NOMO-1 treated with DMSO at 0.1 percent for 48 hours (cell line): ENCODE data around the gene ACOT6.
A peak's percentile ranks its signal among the peaks of the same experiment; 100 is the strongest.
"Not testable (repeated sequence)": the region's sequence is repeated elsewhere in the genome, so short reads cannot be mapped to it uniquely, and the experiment has no call there.

Source experiments
- DNase-seq: peaks from one replicate; lab custom pipeline; 2025; ENCODE audit not compliant: unreplicated experiment; lab: John Stamatoyannopoulos, UW

The ACOT6 gene, protein sequence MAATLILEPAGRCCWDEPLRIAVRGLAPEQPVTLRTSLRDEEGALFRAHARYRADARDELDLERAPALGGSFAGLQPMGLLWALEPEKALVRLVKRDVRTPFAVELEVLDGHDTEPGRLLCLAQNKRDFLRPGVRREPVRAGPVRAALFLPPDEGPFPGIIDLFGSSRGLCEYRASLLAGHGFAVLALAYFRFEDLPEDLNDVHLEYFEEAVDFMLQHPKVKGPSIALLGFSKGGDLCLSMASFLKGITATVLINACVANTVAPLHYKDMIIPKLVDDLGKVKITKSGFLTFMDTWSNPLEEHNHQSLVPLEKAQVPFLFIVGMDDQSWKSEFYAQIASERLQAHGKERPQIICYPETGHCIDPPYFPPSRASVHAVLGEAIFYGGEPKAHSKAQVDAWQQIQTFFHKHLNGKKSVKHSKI

DNA sequence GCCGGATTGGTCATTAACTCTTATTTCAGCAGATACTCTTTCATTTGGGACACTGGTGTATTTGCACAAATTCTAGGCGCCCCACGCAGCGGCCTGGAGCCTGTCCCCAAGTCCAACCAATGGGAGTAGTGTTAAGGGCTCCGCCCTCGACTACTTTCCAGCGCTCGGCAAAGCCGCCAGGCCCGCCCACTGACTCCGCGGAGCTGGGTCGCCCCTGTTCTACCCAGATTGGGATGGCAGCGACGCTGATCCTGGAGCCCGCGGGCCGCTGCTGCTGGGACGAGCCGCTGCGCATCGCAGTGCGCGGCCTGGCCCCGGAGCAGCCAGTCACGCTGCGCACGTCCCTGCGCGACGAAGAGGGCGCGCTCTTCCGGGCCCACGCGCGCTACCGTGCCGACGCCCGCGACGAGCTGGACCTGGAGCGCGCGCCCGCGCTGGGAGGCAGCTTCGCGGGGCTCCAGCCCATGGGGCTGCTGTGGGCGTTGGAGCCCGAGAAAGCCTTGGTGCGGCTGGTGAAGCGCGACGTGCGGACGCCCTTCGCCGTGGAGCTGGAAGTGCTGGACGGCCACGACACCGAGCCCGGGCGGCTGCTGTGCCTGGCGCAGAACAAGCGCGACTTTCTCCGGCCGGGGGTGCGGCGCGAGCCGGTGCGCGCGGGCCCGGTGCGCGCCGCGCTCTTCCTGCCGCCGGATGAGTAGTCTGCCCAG lies at the start of gene ACOT6:
TSS of gene ACOT6 (plus strand) at position 179 of the 707 bp plus-strand sequence. CDS start at position 234, 55 bp downstream.
- DNase-seq, result peak; percentile 72

DNA sequence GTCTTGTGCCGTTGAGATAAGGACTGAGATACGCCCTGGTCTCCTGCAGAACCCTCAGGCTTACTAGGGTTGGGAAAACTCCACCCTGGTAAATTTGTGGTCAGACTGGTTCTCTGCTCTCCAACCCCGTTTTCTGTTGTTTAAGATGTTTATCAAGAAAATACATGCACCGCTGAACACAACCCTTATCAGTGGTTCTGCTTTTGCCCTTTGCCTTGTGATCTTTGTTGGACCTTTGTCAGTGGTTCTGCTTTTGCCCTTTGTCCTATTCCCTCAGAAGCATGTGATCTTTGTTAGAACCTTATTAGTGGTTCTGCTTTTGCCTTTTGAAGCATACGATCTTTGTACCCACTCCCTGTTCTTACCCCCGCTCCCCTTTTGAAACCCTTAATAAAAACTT lies 49.6 kb upstream of the ACOT6 start:
- not testable (repeated sequence) for DNase-seq

DNA sequence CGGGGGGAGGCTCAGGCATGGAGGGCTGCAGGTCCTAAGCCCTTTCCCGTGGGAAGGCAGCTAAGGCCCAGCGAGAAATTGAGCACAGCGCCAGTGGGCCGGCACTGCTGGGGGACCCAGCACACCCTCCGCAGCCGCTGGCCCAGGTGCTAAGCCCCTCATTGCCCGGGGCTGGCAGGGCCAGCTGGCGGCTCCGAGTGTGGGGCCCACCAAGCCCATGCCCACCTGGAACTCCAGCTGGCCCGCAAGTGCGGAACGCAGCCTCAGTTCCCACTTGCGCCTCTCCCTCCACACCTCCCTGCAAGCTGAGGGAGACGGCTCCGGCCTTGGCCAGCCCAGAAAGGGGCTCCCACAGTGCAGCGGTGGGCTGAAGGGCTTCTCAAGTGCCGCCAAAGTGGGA lies 45.9 kb upstream of the ACOT6 start:
- DNase-seq, result not testable (repeated sequence)

DNA sequence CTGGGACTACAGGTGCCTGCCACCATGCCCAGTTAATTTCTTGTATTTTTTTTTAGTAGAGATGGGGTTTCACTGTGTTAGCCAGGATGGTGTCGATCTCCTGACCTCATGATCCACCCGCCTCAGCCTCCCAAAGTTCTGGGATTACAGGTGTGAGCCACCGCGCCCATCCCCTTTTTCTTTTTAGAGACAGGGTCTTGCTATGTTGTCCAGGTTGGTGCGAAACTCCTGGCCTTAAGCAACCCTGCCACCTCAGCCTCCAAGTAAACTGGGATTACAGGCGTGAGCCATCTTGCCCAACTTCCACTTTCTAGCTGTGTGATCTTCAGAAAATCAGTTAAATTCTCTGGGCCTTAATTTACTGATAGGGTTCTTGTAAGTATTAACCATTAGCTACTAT lies 45.4 kb upstream of the ACOT6 start:
- not testable (repeated sequence) for DNase-seq

DNA sequence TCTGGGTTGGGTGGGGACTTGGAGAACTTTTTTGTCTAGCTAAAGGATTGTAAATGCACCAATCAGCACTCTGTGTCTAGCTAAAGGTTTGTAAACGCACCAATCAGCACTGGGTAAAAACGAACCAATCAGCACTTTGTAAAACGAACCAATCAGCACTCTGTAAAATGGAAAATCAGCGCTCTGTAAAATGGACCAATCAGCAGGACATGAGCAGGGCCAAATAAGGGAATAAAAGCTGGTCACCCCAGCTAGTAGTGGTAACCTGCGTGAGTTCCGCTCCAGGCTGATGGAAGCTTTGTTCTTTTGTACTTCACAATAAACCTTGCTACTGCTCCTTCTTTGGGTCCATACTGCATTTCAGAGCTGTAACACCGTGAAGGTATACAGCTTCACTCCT lies 45.0 kb upstream of the ACOT6 start:
- DNase-seq, result no peak

DNA sequence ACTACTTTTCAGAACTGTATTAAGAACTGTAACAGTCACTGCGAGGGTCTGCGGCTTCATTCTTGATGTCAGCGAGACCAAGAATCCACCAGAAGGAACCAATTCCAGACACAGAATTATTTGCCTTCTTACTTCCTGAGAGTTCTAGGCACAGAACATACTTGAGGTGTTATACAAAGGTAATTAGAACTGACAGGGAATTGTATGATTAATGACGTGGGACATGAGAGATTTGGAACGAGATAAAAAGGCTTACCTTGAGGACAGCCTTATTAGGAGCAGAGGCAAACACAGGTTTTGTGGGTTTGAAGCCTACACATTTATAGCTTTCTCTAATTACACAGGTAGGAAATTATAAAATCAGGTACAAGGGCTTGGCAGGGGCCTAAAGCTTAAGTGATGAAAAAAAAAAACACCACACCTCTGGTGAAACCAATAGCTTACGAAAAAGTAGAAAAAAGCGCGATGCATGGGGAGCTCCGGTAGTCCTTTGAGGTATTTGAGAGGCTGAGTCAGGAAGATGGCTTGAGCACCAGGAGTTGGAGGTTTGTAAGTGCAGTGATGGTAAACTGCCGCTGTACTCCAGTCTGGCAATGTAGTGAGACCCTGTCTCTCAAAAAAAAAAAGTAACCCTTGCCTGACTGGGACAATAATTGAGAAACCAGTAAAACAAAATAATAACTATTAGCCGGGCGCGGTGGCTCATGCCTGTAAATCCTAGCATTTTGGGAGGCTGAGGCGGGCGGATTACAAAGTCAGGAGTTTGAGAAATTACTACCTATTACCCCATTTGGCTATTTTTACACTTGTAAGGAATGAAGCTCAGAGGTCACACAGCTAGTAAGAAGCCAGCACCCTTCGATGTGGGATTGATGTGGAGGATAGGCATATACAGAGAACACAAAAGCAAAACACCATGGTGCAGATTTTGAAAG lies 44.1 kb upstream of the ACOT6 start:
- DNase-seq, result no peak

DNA sequence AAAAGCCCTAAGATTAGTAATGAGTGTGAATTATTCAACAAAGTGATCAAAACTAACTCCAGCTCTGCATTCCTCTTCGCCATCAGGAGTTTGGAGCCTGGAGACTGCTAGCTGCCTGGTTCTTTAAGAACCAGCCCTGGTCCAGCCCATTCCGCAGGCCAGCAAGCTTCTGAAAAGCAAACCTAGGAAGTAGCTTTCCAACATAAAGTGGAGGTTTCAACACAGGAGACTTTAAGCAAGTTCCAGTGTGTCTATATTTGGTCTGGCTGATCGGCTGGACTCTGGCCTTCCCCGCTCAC lies 43.5 kb upstream of the ACOT6 start:
- DNase-seq, result not testable (repeated sequence)

DNA sequence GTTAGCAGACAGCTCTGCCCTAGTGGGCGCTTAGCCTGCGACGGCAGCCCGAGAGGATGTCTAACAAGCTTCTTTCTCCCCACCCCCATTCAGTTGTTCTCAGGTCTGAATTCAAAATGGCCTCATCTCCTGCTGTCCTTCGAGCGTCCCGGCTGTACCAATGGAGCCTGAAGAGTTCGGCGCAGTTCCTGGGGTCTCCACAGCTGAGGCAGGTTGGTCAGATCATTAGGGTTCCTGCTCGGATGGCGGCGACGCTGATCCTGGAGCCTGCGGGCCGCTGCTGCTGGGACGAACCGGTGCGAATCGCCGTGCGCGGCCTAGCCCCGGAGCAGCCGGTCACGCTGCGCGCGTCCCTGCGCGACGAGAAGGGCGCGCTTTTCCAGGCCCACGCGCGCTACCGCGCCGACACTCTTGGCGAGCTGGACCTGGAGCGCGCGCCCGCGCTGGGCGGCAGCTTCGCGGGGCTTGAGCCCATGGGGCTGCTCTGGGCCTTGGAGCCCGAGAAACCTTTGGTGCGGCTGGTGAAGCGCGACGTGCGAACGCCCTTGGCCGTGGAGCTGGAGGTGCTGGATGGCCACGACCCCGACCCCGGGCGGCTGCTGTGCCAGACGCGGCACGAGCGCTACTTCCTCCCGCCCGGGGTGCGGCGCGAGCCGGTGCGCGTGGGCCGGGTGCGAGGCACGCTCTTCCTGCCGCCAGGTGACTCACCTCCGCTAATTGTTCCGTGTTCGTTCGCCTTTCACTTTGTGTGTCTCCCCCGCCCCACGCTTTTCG lies 42.9 kb upstream of the ACOT6 start, which contains the start of gene ACOT2:
TSS of gene ACOT2 (plus strand) at position 29 of the 774 bp plus-strand sequence. CDS start at position 57, 28 bp downstream.
- DNase-seq, result peak; percentile 88

DNA sequence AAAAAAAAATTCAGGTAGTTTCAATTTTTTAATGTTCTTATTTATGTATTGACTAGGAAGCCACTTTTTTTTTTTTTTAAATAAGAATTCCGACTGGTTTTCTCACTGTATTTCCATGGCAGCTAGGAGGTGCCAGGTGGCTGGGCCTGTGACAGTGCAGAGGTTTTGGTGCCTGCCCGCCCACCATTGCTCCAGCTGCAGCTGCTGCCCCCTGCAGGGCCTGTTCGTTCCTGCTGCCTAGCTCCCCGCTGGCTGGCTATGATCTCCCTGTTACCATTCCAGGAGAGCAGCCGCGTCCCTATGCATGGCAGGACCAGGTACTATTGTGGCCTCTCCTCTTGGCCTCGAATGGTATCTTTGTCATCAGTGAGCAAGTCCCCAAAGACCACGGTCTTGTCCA lies 41.4 kb upstream of the ACOT6 start:
- DNase-seq, result peak; percentile 5

DNA sequence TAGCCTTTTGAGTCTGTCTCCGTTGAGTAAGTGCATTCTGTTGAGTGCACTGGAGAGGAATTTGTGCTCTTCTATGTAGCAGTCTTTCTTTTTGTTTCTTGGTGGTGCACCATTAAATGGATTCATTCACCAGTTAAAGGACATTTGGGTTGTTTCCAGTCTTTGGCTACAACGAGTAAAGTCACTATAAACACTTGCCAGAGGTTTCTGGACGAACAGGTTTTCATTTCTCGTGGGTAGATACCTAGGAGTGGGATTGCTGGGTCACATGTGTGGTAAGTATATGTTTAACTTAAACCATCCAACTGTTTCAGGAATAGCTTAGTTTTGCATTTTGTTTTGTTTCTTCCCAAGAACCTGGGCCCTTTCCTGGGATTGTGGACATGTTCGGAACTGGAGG lies 39.3 kb upstream of the ACOT6 start:
- not testable (repeated sequence) for DNase-seq

DNA sequence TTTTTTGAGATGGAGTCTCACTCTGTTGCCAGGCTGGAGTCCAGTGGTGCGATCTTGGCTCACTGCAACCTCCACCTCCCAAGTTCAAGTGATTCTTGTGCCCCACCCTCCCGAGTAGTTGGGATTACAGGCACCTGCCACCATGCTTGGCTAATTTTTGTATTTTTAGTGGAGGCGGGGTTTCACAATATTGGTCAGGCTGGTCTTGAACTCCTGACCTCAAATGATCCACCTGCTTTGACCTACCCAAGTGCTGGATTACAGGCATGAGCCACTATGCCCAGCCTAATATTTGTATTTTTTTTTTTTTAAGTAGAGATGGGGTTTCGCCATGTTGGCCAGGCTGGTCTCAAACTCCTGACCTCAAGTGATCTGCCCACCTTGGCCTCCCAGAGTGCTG lies 38.6 kb upstream of the ACOT6 start:
- not testable (repeated sequence) for DNase-seq

DNA sequence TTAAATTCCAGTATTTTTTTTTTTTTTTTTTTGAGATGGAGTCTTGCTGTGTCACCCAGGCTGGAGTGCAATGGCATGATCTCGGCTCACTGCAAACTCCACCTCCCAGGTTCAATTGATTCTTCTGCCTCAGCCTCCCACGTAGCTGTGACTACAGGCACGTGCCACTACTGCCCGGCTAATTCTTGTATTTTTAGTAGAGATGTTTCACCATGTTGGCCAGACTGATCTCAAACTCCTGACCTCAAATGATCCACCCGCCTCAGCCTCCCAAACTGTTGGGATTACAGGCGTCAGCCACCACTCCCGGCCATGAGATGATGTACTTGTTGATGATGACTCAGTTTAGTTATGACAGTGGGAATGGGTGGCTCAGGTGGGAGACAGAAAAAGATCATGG lies 38.1 kb upstream of the ACOT6 start:
- DNase-seq, result not testable (repeated sequence)

DNA sequence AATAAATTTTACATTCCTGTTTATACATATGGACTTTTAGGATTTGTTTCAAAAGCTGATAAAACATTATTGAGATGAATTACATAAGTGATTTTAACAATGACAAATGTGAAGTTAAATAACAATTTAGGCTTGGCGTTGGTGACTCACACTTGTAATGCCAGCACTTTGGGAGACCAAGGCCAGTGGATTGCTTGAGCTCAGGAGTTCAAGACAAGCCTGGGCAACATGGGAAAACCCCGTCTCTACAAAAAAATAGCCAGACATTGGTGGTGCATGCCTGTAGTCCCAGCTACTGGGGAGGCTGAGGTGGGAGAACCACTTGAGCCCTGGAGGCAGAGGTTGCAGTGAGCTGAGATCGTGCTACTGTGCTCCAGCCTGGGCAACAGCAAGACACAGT lies 35.9 kb upstream of the ACOT6 start:
- no peak for DNase-seq

DNA sequence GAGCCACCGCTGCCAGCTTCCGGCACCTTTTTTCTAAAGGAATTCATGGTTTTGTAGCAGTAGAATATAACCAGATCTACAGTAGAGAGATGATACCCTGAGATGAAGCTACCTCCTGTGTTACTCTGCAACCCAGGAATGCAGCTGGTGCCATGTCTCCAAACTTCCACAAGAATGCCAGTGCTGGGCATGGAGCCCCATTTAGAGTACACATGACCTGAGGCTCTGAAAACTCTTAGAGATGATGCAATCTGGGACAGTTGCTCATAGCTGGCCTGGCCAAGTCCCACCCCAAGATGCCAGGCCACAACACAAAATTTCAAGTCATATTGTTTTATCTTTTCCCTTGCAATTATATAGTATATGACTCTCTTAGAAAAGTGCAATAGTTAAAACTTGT lies 35.1 kb upstream of the ACOT6 start:
- DNase-seq, result not testable (repeated sequence)

DNA sequence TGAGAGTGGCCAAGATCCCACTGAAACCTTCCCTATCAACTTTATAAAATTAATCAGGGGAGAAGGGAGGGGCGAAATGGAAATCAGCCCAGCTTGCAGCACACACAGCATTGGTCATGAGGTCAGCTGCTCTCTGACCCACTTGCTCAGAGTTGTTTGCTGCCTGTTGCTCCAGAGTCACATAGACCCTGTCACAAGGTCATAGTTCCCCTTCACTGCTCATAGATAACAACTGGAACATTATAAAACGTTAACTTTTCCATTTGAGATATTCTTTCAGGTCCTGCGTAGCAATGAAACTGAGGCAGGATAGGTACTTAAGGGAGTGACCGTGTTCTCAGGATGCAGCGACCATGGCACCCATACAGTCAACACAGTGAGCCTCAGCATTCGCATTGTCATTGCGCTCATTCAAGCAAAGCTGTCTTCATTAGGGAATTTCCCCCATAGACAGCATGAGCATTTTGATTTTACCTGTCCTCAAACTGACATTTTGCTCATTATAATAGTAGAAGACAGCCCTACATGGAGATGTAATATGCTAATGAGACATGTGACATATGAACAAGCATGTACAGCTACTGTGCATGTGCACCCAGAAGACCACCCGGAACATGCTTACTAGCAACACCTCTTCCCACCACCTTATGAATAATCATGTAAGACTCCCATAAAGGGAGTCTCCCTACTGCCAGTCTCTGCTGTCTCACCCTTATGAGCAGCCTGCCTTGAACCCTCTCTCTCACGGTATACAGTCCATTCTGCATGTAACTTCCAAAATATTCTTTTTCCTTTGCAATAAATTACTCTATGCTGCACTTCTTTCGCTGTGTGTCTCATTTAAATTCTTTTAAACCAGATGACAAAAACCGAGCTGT lies 30.0 kb upstream of the ACOT6 start:
- DNase-seq, result not testable (repeated sequence)

DNA sequence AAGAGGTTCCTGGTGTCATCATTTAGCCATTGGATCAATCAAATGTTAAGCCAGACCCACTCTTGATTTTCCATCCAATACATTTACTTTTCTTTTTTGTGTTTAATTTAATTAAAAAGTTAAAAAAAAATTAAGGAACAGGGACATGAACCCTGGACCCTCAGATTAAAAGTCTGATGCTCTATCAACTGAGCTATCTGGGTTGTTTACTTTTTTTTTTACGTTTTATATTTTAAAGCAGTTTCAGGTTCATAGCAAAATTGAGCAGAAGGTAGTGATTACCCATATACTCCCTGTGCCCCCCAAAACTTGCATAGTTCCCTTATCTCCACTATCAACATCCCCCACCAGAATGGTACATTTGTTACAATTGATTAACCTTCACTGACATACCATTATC lies 23.6 kb upstream of the ACOT6 start:
- DNase-seq, result no peak

DNA sequence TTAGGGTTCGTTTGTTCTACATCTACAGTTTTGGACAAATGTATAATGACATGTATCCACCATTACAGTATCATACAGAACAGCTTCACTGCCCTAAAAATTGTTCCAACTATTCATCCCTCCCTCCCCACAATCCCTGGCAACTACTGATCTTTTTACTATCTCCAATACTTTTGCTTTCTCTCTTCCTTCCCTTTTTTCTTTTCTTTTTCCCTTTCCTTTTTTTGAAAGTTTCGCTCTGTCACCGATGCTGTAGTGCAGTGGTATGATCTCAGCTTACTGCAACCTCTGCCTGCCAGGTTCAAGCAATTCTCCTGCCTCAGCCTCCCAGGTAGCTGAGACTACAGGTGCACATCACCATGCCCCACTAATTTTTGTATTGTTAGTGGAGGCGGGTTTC lies 23.2 kb upstream of the ACOT6 start:
- no peak for DNase-seq

DNA sequence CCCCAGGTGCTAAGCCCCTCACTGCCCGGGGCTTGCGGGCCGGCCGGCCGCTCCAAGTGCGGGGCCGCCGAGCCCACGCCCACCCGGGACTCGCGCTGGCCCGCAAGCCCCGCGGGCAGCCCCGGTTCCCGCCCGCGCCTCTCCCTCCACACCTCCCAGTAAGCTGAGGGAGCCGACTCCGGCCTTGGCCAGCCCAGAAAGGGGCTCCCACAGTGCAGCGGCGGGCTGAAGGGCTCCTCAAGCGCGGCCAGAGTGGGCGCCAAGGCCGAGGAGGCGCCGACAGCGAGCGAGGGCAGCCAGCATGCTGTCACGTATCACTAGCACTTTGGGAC lies 21.7 kb upstream of the ACOT6 start:
- DNase-seq, result not testable (repeated sequence)

DNA sequence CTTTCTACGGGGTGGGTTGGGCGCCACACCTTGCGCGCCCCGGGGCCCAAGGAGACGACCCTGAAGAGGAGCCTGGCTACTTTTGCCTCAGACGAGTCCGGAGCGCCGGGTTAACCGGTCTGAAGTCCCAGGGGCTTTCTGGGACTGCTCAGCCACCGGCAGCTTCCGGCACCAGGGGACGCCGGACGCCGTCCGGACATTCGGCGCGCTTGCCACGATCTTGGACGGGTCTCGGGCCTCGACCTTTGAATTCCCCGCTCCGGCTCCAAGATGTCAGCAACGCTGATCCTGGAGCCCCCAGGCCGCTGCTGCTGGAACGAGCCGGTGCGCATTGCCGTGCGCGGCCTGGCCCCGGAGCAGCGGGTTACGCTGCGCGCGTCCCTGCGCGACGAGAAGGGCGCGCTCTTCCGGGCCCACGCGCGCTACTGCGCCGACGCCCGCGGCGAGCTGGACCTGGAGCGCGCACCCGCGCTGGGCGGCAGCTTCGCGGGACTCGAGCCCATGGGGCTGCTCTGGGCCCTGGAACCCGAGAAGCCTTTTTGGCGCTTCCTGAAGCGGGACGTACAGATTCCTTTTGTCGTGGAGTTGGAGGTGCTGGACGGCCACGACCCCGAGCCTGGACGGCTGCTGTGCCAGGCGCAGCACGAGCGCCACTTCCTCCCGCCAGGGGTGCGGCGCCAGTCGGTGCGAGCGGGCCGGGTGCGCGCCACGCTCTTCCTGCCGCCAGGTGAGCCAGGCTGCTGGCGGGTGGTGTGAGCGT lies 20.4 kb upstream of the ACOT6 start, which contains the start of gene ACOT4:
TSS of gene ACOT4 (plus strand) at position 184 of the 760 bp plus-strand sequence. CDS start at position 271, 87 bp downstream.
- peak; percentile 39 for DNase-seq
